ENCODE results near the gene SUN3.

SUN3 gene

DNA sequence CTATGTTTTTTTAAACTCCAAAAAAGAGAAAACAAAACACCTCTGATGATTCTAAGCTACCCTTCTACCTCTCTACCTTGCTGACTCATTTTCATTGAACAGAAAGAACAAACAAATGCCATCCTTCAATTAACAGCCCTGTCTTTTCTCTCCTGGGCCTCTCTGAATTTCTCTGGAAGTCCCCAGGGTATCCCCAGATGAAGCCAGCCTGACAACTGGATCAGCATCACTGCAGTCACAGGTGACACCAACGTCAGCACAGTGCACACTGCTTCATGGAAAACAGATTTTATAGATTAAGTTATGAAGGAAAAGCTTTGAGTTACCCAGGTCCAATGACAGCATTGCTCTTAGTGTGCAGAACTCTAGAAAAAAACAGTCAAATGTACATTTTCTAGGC, 55.2 kb downstream of the SUN3 start:
- no peak for DNase-seq (ENCODE audit: low read depth)
- H3K4me3 ChIP-seq (ENCODE audit: low read depth, low read length): no peak overlapping the region
- TF ChIP-seq, protein P1, sequence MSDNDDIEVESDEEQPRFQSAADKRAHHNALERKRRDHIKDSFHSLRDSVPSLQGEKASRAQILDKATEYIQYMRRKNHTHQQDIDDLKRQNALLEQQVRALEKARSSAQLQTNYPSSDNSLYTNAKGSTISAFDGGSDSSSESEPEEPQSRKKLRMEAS (IDR thresholded peaks at IDR 0.05; ENCODE audit: low read depth, low read length): no peak

DNA sequence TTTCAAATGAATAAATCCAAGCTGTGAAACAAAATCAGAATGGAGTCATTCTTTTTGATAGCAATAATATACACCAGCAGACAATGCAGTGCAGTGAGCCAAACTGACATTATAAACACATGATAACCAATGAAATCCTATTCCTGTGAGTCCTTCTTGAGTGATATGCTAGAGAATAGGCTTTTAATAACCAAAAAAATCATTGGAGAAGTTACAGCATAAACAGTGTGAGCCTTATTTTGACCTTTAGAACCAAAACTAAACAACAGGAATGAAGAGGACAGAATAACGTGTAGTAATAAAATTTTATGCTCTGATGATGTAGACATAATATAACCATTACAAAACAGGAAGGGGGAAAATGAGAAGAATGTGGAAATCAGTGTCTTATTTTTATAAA, 58.1 kb downstream of the SUN3 start:
- no peak overlapping the region for H3K4me3 ChIP-seq (ENCODE audit: low read depth, low read length)
- TF ChIP-seq POLR2A (IDR thresholded peaks at IDR 0.05; ENCODE audit: extremely low read depth, insufficient read length) (no peak), MYC (IDR thresholded peaks at IDR 0.05; ENCODE audit: low read depth, low read length) (no peak)
- TF ChIP-seq, protein P1 (IDR thresholded peaks at IDR 0.05; ENCODE audit: low read depth, low read length): no peak
- TF ChIP-seq, protein P2, sequence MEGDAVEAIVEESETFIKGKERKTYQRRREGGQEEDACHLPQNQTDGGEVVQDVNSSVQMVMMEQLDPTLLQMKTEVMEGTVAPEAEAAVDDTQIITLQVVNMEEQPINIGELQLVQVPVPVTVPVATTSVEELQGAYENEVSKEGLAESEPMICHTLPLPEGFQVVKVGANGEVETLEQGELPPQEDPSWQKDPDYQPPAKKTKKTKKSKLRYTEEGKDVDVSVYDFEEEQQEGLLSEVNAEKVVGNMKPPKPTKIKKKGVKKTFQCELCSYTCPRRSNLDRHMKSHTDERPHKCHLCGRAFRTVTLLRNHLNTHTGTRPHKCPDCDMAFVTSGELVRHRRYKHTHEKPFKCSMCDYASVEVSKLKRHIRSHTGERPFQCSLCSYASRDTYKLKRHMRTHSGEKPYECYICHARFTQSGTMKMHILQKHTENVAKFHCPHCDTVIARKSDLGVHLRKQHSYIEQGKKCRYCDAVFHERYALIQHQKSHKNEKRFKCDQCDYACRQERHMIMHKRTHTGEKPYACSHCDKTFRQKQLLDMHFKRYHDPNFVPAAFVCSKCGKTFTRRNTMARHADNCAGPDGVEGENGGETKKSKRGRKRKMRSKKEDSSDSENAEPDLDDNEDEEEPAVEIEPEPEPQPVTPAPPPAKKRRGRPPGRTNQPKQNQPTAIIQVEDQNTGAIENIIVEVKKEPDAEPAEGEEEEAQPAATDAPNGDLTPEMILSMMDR (IDR thresholded peaks at IDR 0.05; ENCODE audit: low read depth, low read length): no peak
- DNase-seq (ENCODE audit: low read depth): no peak

DNA sequence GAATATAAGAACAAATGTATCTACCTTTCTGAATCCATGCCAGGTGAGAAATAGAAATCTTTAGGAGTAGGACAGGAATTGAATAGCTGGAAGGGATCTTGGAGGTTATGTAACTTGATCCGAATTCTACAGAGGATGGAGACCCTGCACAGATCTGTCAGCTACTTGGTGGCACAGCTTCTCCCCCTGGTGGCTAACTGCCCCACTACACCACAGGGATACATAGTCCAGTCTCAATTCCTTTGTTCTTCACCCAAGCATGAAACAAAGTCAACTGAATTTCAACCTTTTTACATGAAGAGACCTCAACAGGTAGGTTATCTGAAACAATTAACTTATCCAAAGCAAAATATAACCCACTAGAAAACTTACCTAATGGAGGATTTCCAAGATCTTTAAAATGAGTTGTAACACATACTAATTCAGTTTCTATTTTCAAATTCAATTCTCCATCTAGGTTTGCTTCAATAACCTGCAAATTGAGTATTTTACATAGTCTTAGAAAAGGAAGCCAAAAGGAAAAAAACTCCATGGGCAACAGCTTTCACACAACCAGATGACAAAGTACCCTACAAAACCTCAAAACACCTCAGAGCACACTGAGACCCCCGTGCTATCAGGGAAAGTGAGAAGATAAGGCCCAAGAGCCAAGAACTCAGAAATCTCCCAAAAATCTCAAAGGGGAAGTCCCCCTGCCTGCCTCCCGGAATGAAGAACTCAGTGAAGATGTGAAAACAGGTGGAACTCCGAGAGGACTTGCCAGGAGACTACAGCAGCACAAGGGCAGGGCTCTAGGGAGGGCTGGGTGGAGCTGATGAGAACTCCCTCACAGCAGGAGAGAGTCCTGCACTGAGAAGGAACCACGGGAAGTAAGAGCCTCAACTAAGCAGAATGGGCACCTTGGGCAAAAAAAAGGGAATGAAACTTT, 59.8 kb downstream of the SUN3 start:
- peak; percentile 71 for DNase-seq (ENCODE audit: low read depth)
- no peak overlapping the region for H3K4me3 ChIP-seq (ENCODE audit: low read depth, low read length)
- TF ChIP-seq, protein P1 (IDR thresholded peaks at IDR 0.05; ENCODE audit: low read depth, low read length): no peak
- TF ChIP-seq, protein P2 (IDR thresholded peaks at IDR 0.05; ENCODE audit: low read depth, low read length): peak; percentile 91

DNA sequence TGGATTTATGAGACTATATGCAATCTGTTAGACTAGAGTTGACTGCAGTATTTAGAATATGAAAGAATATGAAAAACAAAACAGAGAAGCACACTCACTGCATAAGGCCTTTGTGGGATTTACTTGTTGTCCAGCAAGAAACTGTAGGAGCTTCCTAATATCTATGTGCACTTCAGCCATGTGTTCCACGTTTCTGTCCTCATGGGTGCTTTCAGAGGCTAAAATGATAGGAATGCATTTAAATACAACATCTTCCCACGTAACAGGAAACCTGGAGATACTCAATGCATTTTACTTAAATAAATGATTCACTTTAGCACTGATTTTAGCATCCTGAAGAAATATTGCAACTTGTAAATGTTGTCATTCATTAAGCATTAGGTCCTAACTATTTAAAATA, 61.2 kb downstream of the SUN3 start:
- TF ChIP-seq MYC (IDR thresholded peaks at IDR 0.05; ENCODE audit: low read depth, low read length): no peak
- TF ChIP-seq, protein P1 (IDR thresholded peaks at IDR 0.05; ENCODE audit: low read depth, low read length): no peak
- TF ChIP-seq POLR2A (IDR thresholded peaks at IDR 0.05; ENCODE audit: extremely low read depth, insufficient read length): no peak
- TF ChIP-seq, protein P2 (IDR thresholded peaks at IDR 0.05; ENCODE audit: low read depth, low read length): no peak
- no peak for DNase-seq (ENCODE audit: low read depth)
- H3K4me3 ChIP-seq (ENCODE audit: low read depth, low read length): no peak overlapping the region

DNA sequence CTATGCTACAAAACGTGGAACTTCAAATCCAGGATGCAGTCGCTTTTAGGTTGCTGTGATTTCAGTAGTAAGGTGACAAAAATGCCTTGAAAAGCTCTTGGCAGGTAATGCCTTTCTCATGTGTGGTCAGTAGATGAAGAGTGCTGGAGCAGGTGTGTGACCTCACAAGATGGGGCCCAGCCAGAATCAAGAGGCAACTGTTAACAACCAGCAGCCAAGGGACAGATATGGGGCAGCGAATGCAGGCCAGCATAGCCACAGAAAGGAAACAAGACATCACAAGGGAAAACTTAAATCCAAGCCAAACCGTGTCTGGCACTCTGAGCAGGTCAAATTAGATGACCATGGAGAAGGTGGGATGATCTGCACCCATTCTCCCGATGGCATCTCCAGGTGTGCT, 61.8 kb downstream of the SUN3 start:
- TF ChIP-seq, protein P2 (IDR thresholded peaks at IDR 0.05; ENCODE audit: low read depth, low read length): no peak
- no peak for TF ChIP-seq POLR2A (IDR thresholded peaks at IDR 0.05; ENCODE audit: extremely low read depth, insufficient read length)
- no peak for TF ChIP-seq MYC (IDR thresholded peaks at IDR 0.05; ENCODE audit: low read depth, low read length)
- TF ChIP-seq, protein P1 (IDR thresholded peaks at IDR 0.05; ENCODE audit: low read depth, low read length): no peak
- no peak overlapping the region for H3K4me3 ChIP-seq (ENCODE audit: low read depth, low read length)
- DNase-seq (ENCODE audit: low read depth): no peak

DNA sequence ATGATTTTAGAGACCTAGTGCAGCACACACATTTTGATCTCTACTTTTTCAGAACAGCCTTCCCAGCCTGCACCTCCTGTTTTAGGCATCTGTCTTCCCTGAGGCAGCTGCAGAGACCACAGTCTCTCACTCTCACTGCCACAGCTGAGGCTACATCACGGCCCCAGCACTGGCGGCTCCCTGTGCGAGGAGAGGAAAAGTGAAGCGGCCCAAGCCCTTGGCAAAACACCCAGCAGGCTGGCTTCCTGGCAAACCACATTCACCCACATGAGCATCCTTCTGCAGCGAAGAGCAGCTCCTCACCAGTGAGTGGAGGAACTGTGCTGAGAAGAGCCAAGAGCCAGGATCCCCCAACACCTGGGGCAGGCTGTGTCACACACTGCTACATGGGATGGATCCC, 63.5 kb downstream of the SUN3 start:
- H3K4me3 ChIP-seq (ENCODE audit: low read depth, low read length): no peak overlapping the region
- DNase-seq (ENCODE audit: low read depth): no peak
- TF ChIP-seq, protein P2 (IDR thresholded peaks at IDR 0.05; ENCODE audit: low read depth, low read length): no peak
- no peak for TF ChIP-seq MYC (IDR thresholded peaks at IDR 0.05; ENCODE audit: low read depth, low read length)
- TF ChIP-seq POLR2A (IDR thresholded peaks at IDR 0.05; ENCODE audit: extremely low read depth, insufficient read length): no peak
- TF ChIP-seq, protein P1 (IDR thresholded peaks at IDR 0.05; ENCODE audit: low read depth, low read length): no peak

Measured in NB4 (cell line).